Activated effector memory CD4-positive, alpha-beta T cell treated with Interleukin-2 at 50 U/mL for 16 hours (primary cell): ENCODE results near the gene NISCH.
"Not testable (repeated sequence)": the region's sequence is repeated elsewhere in the genome, so short reads cannot be mapped to it uniquely, and the experiment has no call there.

Experiments
- DNase-seq: peaks from one replicate; pipeline ENCODE4 v3.0.0-alpha.2; 2020

Gene NISCH

GRCh38 chr3:52517796-52518722 lies 62.7 kb downstream of the NISCH start:
- DNase-seq, result no peak

DNA sequence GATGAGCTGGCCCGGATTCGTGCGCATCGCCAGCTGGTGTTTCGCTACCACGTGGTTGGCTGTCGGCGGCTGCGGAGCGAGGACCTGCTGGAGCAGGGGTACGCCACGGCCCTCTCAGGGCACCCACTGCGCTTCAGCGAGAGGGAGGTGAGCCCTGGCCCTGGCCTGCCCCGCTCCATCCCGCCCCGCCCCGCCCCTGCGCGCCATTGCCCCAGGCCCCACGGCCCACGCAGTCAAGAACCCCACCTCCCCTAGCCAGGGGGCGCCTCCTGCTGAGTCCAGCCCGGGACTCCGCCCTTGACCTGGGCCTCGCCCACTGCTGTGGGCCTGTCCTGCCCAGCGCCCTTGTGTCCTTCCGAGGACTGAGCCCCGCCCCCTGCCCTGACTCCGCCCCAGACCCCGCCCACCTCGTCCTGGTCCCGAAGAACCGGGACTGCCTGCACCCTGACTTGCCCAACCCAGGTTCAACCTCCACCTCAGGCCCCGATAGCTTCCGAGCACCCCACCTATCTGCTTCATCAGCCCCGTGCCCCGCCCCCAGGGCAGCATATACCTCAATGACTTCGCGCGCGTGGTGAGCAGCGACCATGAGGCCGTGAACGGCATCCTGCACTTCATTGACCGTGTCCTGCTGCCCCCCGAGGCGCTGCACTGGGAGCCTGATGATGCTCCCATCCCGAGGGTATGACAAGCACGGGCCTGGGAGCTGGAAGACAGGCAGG lies 63.5 kb downstream of the NISCH start:
- no peak for DNase-seq

GRCh38 chr3:52519445-52520140 lies 64.2 kb downstream of the NISCH start:
- no peak for DNase-seq

- no peak for DNase-seq
These were observed 64.8 kb downstream of the NISCH start for GRCh38 chr3:52520141-52520667.

DNA sequence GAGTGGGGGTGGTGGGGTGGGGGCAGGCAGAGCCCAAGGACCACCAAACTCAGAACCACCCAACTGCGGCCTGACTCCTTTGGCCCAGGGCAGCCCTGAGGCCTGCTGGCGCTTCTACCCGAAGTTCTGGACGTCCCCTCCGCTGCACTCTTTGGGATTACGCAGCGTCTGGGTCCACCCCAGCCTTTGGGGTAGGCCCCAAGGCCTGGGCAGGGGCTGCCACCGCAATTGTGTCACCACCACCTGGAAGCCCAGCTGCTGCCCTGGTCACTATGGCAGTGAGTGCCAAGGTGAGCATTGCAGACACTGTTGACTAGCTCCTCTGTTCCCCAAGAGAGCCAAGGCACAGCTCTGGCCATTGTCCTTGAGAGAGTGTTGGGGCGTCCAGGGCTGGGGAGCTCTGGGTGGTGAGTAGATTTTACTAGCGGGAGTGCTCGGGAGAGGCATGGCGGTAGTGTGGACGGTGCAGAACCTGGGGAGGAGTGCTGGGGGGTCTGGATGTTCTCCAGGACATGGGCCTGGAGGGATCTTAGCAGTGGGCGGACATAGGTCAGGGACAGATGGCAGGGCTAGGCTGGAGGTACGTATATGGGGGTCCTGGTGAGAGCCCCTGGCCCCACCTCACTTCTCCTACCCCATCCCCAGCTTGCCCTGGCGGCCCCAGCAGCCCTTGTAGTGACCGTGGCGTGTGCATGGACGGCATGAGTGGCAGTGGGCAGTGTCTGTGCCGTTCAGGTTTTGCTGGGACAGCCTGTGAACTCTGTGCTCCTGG lies 65.5 kb downstream of the NISCH start:
- no peak for DNase-seq

- DNase-seq, result no peak
These were observed 66.1 kb downstream of the NISCH start for GRCh38 chr3:52521488-52521824.

DNA sequence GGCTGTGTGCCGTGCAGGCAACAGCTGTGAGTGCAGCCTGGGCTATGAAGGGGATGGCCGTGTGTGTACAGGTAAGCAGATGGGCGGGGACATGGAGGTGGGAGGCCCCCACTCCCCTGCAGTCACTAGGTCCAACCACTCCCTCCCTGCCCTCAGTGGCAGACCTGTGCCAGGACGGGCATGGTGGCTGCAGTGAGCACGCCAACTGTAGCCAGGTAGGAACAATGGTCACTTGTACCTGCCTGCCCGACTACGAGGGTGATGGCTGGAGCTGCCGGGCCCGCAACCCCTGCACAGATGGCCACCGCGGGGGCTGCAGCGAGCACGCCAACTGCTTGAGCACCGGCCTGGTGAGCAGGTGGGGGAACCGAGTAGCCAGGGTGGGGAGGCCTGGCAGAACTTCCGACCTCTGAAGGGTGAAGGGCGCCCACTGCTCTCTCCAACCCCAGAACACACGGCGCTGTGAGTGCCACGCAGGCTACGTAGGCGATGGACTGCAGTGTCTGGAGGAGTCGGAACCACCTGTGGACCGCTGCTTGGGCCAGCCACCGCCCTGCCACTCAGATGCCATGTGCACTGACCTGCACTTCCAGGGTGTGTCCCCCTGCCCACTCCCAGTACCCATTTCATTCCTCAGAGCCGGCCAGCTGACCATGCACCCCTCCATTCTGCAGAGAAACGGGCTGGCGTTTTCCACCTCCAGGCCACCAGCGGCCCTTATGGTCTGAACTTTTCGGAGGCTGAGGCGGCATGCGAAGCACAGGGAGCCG lies 66.7 kb downstream of the NISCH start:
- DNase-seq, result no peak

DNA sequence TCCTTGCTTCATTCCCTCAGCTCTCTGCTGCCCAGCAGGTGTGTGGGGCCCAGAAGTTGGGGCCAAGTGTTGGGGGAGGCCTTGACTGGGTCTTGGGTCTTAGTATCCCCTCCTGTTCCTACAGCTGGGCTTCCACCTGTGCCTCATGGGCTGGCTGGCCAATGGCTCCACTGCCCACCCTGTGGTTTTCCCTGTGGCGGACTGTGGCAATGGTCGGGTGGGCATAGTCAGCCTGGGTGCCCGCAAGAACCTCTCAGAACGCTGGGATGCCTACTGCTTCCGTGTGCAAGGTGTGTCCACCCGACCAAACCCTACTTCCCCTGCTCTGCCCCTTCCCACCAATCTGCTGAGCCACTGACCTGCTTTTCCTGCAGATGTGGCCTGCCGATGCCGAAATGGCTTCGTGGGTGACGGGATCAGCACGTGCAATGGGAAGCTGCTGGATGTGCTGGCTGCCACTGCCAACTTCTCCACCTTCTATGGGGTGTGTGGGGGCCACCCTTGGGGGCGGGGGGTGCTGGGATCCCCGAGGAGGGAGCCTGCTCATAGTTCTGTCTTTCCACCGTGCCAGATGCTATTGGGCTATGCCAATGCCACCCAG lies 67.3 kb downstream of the NISCH start:
- no peak for DNase-seq

DNA sequence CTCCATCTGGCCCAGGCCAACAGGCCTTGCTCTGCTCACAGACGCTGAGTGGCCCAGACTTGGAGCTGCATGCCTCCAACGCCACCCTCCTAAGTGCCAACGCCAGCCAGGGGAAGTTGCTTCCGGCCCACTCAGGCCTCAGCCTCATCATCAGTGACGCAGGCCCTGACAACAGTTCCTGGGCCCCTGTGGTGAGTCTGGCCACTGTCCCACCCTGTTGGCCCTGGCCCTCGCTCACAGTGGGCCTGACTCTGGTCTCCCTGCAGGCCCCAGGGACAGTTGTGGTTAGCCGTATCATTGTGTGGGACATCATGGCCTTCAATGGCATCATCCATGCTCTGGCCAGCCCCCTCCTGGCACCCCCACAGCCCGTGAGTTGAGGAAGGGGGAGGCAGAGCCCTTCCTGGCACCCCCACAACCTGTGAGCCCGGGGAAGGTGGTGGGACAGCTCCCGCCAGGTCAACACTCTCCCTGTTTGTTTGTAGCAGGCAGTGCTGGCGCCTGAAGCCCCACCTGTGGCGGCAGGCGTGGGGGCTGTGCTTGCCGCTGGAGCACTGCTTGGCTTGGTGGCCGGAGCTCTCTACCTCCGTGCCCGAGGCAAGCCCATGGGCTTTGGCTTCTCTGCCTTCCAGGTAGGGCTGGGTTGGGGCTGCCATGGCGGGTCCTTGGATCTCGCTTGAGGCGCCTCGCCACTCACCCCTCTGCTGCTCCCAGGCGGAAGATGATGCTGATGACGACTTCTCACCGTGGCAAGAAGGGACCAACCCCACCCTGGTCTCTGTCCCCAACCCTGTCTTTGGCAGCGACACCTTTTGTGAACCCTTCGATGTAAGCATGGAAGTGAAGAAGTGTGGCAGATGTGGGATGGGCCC lies 68.2 kb downstream of the NISCH start:
- no peak for DNase-seq

DNA sequence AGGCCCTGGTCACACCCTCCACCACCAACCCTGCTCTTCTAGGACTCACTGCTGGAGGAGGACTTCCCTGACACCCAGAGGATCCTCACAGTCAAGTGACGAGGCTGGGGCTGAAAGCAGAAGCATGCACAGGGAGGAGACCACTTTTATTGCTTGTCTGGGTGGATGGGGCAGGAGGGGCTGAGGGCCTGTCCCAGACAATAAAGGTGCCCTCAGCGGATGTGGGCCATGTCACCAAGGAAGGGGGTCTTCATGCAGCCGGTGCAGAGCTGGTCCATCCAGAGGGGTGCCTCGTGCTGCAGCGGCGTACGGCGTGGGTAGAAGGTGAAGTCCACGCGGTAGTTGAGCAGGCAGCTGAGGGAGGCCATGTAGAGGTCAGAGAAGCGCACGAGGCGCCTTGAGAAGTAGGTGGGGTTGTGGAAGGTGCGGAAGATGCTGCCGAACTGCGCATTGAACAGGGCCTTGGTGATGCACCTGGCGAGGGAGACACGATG lies 68.9 kb downstream of the NISCH start:
- DNase-seq, result no peak

- no peak for DNase-seq
These were observed 69.6 kb downstream of the NISCH start for GRCh38 chr3:52524752-52525679.

- DNase-seq, result no peak
These were observed 70.5 kb downstream of the NISCH start for GRCh38 chr3:52525680-52526561.

- DNase-seq, result not testable (repeated sequence)
These were observed 71.3 kb downstream of the NISCH start for GRCh38 chr3:52526671-52527038.

DNA sequence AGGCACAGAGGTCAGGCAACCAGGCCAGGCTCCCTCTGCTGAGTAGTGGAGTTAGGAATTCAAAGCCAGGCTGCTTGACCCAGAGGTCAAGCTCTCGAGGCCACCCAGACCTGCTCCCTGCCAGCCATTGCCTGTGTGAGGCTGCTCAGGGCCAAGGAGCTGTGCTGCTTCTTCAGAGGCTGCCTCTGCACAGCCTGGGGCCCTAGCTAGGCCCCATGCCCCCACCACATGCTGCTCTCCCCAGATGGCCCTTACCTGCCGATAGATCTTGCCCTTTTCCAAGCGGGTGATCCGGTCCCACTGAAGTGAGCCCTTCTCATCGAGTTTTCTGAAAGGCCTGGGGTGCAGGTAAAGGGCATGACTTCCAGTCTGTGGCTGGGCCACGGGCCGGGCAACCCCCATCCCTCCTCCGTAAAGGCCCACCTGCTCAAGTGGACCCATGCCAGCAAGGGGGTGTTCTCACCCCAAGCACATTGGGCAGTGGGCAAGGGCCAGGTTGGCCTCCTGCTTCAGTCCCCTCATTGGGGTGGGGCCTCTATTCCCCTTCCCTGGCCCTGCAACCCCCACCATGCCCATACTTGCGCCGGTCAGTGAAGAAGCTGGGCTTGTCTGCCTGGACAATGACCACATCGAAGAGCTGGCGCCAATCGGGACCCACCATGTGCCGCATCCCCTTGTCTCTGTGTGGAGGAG lies 71.8 kb downstream of the NISCH start:
- no peak for DNase-seq

DNA sequence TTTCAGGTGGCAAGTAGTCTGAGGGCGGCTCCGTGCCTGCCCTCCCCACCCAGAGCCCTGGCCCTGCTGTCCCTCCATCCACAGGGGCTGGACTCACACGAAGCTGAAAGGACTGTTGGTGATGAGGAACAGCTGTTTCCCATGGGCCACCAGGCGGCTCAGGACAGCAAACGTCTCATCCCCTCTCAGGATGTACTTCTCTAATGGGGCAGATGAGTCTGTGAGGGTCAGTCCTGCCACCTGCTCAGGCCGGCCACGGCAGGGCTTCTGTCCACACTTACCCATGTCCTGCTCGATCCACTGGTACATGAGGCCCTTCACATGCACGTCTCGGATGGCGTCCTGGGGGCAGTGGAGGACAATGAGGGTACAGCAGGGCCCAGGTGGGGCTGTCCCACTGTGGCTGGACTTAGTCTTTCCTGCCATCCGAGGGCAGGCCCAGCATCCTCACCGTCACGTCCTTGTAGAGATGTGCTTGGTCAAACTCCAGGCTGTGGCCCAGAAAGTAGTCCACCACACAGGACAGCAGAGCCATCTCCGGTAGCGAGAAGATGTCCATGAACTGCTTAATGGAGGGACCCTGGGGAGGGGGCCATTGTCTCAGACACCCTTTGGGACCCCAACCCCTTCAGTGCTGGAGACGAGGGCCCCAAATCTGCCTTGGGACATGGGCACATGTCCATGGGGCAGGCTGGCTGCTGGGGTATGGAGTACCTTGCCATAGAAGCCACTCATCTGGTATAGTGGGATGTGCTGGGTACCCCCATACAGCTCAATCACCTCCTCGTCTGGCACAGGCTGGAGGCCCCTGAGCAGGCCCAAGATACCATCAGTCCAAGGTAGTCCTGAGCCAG lies 72.6 kb downstream of the NISCH start:
- no peak for DNase-seq
